HG02943 (cell line): Measurements from ENCODE around the gene NANS.
"Not testable (repeated sequence)": the region's sequence is repeated elsewhere in the genome, so short reads cannot be mapped to it uniquely, and the experiment has no call there.

ENCODE experiments used
- ATAC-seq: cut with Tn5 transposase; IDR thresholded peaks from one replicate; pipeline ENCODE4 v1.9.1; 2021; ENCODE audit warnings: mild to moderate bottlenecking, low read depth, moderate library complexity; ENCODE audit not compliant: unreplicated experiment

NANS gene

GRCh38 chr9:98074115-98074990 lies 17.8 kb downstream of the NANS start:
- no peak for ATAC-seq

- no peak for ATAC-seq
These were observed 18.8 kb downstream of the NANS start for GRCh38 chr9:98075332-98075805.

- ATAC-seq, result not testable (repeated sequence)
These were observed 20.0 kb downstream of the NANS start for GRCh38 chr9:98076514-98076890.

GRCh38 chr9:98078895-98079294 lies 22.4 kb downstream of the NANS start:
- ATAC-seq, result no peak

- ATAC-seq, result no peak
These were observed 23.8 kb downstream of the NANS start for GRCh38 chr9:98080326-98080725.

GRCh38 chr9:98080780-98081179 lies 24.2 kb downstream of the NANS start:
- ATAC-seq, result no peak

- ATAC-seq, result no peak
These were observed 25.1 kb downstream of the NANS start for GRCh38 chr9:98081477-98082219.

GRCh38 chr9:98083061-98083501 lies 26.5 kb downstream of the NANS start:
- no peak for ATAC-seq

- no peak for ATAC-seq
These were observed 27.1 kb downstream of the NANS start for GRCh38 chr9:98083566-98084183.

- no peak for ATAC-seq
These were observed 27.9 kb downstream of the NANS start for GRCh38 chr9:98084396-98084795.

- ATAC-seq, result no peak
These were observed 28.5 kb downstream of the NANS start for GRCh38 chr9:98085058-98085457.

GRCh38 chr9:98085944-98086343 lies 29.4 kb downstream of the NANS start:
- ATAC-seq, result no peak

GRCh38 chr9:98086461-98086860 lies 29.9 kb downstream of the NANS start:
- ATAC-seq, result no peak

GRCh38 chr9:98087420-98088354 lies 31.2 kb downstream of the NANS start:
- ATAC-seq, result no peak

GRCh38 chr9:98090674-98091073 lies 34.1 kb downstream of the NANS start:
- not testable (repeated sequence) for ATAC-seq

GRCh38 chr9:98091735-98092612 lies 35.4 kb downstream of the NANS start:
- ATAC-seq, result no peak

- no peak for ATAC-seq
These were observed 36.0 kb downstream of the NANS start for GRCh38 chr9:98092613-98092931.

GRCh38 chr9:98094316-98094715 lies 37.8 kb downstream of the NANS start:
- ATAC-seq, result no peak

GRCh38 chr9:98094851-98095250 lies 38.3 kb downstream of the NANS start:
- no peak for ATAC-seq
